AG04450 (cell line): ENCODE results near the gene CAPS. TPM values are rescaled to one million over a fixed set of nuclear protein-coding genes. Genes with fewer than 3 reads are reported as not detected.
"Not testable (repeated sequence)": the region's sequence is repeated elsewhere in the genome, so short reads cannot be mapped to it uniquely, and the experiment has no call there.

Experiments used
- CTCF ChIA-PET: fragments of 300-600, 350-600 bp; formaldehyde crosslinking; extraction: SDS; loops from one replicate; lab custom pipeline; 2022; ENCODE audit warnings: antibody characterized with exemption, inconsistent platforms; lab: Charles Lee
- POLR2A ChIA-PET: fragments of 350-600 bp; formaldehyde crosslinking; extraction: SDS; loops from one replicate; lab custom pipeline; 2021; ENCODE audit warnings: antibody characterized with exemption, inconsistent platforms; lab: Yijun Ruan, JAX
- DNase-seq: peaks from one replicate; pipeline ENCODE4 v3.0.0-alpha.2; 2011; ENCODE audit warnings: low read depth, low spot score
- H3K27ac ChIP-seq: one replicate; pipeline ENCODE4 v1.5.1; 2012; ENCODE audit warnings: low read depth, low read length, control low read depth
- H3K27me3 ChIP-seq: one replicate; pipeline ENCODE4 v1.6.0; 2012; ENCODE audit warnings: low read length; ENCODE audit not compliant: control insufficient read depth, insufficient read depth
- H3K4me3 ChIP-seq: 2 replicates; pipeline ENCODE4 v1.5.1; 2011; ENCODE audit warnings: mild to moderate bottlenecking, low read depth, low read length, control low read depth
- H3K9me3 ChIP-seq: 2 replicates; pipeline ENCODE4 v1.5.1; 2012; ENCODE audit warnings: low read length; ENCODE audit not compliant: control insufficient read depth, insufficient read depth
- polyA plus RNA-seq: library from polyadenylated mRNA; depleted of rRNA; stranded (reverse); fragments of >200 nt; gene quantifications from 2 replicates; pipeline ENCODE4 v1.2.3, GENCODE V29; 2011
- TF ChIP-seq, protein P1 (sequence below): IDR thresholded peaks from 2 replicates; pipeline ENCODE4 v1.5.1; 2011; ENCODE audit warnings: low read depth, low read length, control low read depth, inconsistent platforms

Gene CAPS
- polyA plus RNA-seq, 1 experiment, result 2.7 TPM

DNA sequence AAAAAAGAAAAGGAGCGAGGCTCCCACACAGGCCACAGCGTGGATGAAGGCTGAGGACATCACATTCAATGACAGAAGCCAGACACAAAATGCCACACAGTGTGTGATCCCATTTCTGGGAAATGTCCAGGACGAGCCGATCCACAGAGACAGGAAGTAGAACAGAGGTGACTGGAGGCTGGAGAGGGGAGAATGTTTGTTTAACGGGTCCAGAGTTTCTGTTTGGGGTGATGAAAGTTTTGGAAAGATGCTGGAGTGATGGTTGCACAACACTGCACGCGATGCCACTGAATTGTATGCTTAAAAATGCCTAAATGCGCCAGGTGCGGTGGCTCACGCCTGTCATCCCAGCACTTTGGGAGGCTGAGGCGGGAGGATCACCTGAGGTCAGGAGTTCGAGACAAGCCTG, 43.1 kb upstream of the CAPS start:
- H3K27me3 ChIP-seq, result peaks cover 6% of the 10 kb centered on the region
- H3K27ac ChIP-seq, result no peak overlapping the region
- CTCF ChIA-PET, result no interaction called here
- H3K9me3 ChIP-seq, result peaks cover 3% of the 10 kb centered on the region; the same call in 1 of the 2 replicates
- no peak for DNase-seq
- no peak overlapping the region for H3K4me3 ChIP-seq
- TF ChIP-seq, protein P1, sequence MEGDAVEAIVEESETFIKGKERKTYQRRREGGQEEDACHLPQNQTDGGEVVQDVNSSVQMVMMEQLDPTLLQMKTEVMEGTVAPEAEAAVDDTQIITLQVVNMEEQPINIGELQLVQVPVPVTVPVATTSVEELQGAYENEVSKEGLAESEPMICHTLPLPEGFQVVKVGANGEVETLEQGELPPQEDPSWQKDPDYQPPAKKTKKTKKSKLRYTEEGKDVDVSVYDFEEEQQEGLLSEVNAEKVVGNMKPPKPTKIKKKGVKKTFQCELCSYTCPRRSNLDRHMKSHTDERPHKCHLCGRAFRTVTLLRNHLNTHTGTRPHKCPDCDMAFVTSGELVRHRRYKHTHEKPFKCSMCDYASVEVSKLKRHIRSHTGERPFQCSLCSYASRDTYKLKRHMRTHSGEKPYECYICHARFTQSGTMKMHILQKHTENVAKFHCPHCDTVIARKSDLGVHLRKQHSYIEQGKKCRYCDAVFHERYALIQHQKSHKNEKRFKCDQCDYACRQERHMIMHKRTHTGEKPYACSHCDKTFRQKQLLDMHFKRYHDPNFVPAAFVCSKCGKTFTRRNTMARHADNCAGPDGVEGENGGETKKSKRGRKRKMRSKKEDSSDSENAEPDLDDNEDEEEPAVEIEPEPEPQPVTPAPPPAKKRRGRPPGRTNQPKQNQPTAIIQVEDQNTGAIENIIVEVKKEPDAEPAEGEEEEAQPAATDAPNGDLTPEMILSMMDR, result no peak
- POLR2A ChIA-PET, result no interaction called here

GRCh38 chr19:5873617-5874199, 40.3 kb upstream of the CAPS start:
- TF ChIP-seq, protein P1, result no peak
- H3K27me3 ChIP-seq, result peaks cover 7% of the 10 kb centered on the region

DNA sequence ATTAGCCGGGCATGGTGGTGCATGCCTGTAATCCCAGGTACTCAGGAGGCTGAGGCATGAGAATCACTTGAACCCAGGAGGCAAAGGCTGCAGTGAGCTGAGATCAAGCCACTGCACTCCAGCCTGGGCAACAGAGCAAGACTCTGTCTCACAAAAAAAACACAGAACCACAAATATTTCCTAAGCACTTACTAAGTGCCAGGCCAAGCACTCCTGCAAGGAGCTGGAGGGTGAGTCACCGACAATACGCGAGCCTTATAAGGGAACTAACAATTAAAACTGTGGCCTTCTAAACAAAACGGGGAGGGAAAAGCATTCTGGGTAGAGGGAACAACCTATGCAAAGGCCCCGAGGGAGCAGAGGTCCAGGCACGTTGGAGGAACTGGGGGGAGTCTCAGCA, 39.6 kb upstream of the CAPS start:
- not testable (repeated sequence) for DNase-seq, H3K4me3 ChIP-seq, H3K27ac ChIP-seq, H3K27me3 ChIP-seq, H3K9me3 ChIP-seq
- POLR2A ChIA-PET, result interaction anchor here (0.8 kb wide), 1 partner anchor 47 kb away, joined by 8 read pairs; no protein-coding TSS in a partner anchor
- CTCF ChIA-PET, result interaction anchor here (0.7 kb wide), 1 partner anchor 70 kb away, joined by 5 read pairs; no protein-coding TSS in a partner anchor

More at GRCh38 chr19:5873617-5874199, 40.3 kb upstream of the CAPS start:
- ChIA-PET CTCF (interaction anchor here (0.6 to 1.8 kb wide), 2 partner anchors 69 to 190 kb away, joined by 8 to 10 read pairs; no protein-coding TSS in a partner anchor), POLR2A (no interaction called here)
- Histone ChIP-seq H3K9me3 (peaks cover 3% of the 10 kb centered on the region; the same call in 1 of the 2 replicates), H3K27ac (no peak overlapping the region), H3K4me3 (no peak overlapping the region)
- DNase-seq, result no peak

- CTCF ChIA-PET, result interaction anchor here (3.9 kb wide), 1 partner anchor 74 kb away, joined by 20 read pairs; no protein-coding TSS in a partner anchor
Observed at GRCh38 chr19:5877427-5877826, 36.6 kb upstream of the CAPS start.

DNA sequence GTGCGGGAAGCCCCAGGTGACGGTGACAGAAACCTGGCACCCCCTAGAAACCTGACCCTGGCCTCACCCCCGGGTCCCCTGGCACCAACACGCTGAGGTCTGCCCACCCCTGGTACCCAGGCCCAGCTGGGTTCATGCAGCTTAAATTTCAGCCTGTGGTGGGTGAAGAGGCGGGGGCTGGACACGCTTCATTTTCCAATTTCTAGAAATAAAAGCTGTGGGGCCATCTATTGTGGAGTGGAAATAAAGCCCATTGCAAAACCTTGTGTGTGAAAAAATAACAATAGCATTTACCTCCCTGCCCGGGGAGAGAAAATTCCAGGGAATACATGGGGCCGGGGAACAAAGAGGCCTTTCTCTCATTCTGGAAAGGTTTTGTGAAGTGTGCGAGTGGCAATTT, 36.2 kb upstream of the CAPS start:
- H3K9me3 ChIP-seq, result peaks cover 3% of the 10 kb centered on the region; the same call in 1 of the 2 replicates
- H3K4me3 ChIP-seq, result no peak overlapping the region
- TF ChIP-seq, protein P1, result no peak
- POLR2A ChIA-PET, result no interaction called here
- peaks cover 6% of the 10 kb centered on the region for H3K27me3 ChIP-seq
- no peak for DNase-seq
- CTCF ChIA-PET, result interaction anchor here (0.7 to 3.9 kb wide), 2 partner anchors 49 to 74 kb away, joined by 3 to 20 read pairs; no protein-coding TSS in a partner anchor
- no peak overlapping the region for H3K27ac ChIP-seq

More at GRCh38 chr19:5877427-5877826, 36.6 kb upstream of the CAPS start:
- H3K9me3 ChIP-seq, result peaks cover 3% of the 10 kb centered on the region; the same call in 1 of the 2 replicates
- TF ChIP-seq, protein P1, result no peak
- no peak overlapping the region for H3K4me3 ChIP-seq
- no peak overlapping the region for H3K27ac ChIP-seq
- peaks cover 6% of the 10 kb centered on the region for H3K27me3 ChIP-seq
- POLR2A ChIA-PET, result no interaction called here
- no peak for DNase-seq
